ENCODE results near the gene SMAD4. TPM values are rescaled to one million over a fixed set of nuclear protein-coding genes. Genes with fewer than 3 reads are reported as not detected.

SMAD4 gene
- total and polyA plus RNA-seq, 2 experiments from 2014 or later, result 64.4 to 116 TPM

- Histone ChIP-seq H3K9me2 (replicated peaks; ENCODE audit: insufficient read depth) (no peaks in the 10 kb centered on the region), H3K4me1 (ENCODE audit: insufficient read depth) (no peaks in the 10 kb centered on the region)
Measured at GRCh38 chr18:51127664-51128063, 97.7 kb downstream of the SMAD4 start.

GRCh38 chr18:51128533-51128932, 98.5 kb downstream of the SMAD4 start:
- WGBS (ENCODE audit: low lambda C conversion rate, missing lambda C conversion rate), result 91% methylated on average over 4 of the region's 4 CpGs
- H3K27ac ChIP-seq, result no peak overlapping the region
- H3K36me3 ChIP-seq (replicated peaks; ENCODE audit: insufficient read depth, low read depth), result no peaks in the 10 kb centered on the region
- no peak overlapping the region for H3K4me2 ChIP-seq
- H3K27me3 ChIP-seq, result no peaks in the 10 kb centered on the region
- no peak for DNase-seq (ENCODE audit: low spot score)
- no peaks in the 10 kb centered on the region for H3K79me2 ChIP-seq
- H3K9me3 ChIP-seq (ENCODE audit: low read depth), result no peaks in the 10 kb centered on the region
- H4K20me1 ChIP-seq (ENCODE audit: insufficient read depth, poor library complexity, severe bottlenecking), result no peaks in the 10 kb centered on the region
- no peaks in the 10 kb centered on the region for H3K4me1 ChIP-seq (ENCODE audit: insufficient read depth)
- H2AFZ ChIP-seq, result no peak overlapping the region
- H3K9me2 ChIP-seq (replicated peaks; ENCODE audit: insufficient read depth), result no peaks in the 10 kb centered on the region
- no peak for TF ChIP-seq EZH2 (IDR thresholded peaks at IDR 0.05; ENCODE audit: borderline replicate concordance)
- no peak for TF ChIP-seq CTCF (IDR thresholded peaks at IDR 0.05; ENCODE audit: poor library complexity)
- TF ChIP-seq EZH2phosphoT487 (IDR thresholded peaks at IDR 0.05; ENCODE audit: low read depth, severe bottlenecking, unreplicated experiment), result no peak
- no peak overlapping the region for H3K4me3 ChIP-seq

More at GRCh38 chr18:51127664-51128063, 97.7 kb downstream of the SMAD4 start:
- Histone ChIP-seq H3K36me3 (replicated peaks; ENCODE audit: insufficient read depth, low read depth) (no peaks in the 10 kb centered on the region), H4K20me1 (ENCODE audit: insufficient read depth, poor library complexity, severe bottlenecking) (no peaks in the 10 kb centered on the region), H3K4me2 (no peak overlapping the region), H3K27me3 (no peaks in the 10 kb centered on the region), H3K9me3 (ENCODE audit: low read depth) (no peaks in the 10 kb centered on the region), H3K4me3 (no peak overlapping the region), H3K79me2 (no peaks in the 10 kb centered on the region), H2AFZ (no peak overlapping the region), H3K27ac (no peak overlapping the region)
- TF ChIP-seq CTCF (IDR thresholded peaks at IDR 0.05; ENCODE audit: poor library complexity), result no peak
- no peak for DNase-seq (ENCODE audit: low spot score)
- WGBS (ENCODE audit: low lambda C conversion rate, missing lambda C conversion rate), result 44% methylated on average over 3 of the region's 3 CpGs

- Histone ChIP-seq H4K20me1 (ENCODE audit: insufficient read depth, poor library complexity, severe bottlenecking) (no peaks in the 10 kb centered on the region), H3K9me3 (ENCODE audit: low read depth) (no peaks in the 10 kb centered on the region), H3K4me3 (no peak overlapping the region), H3K27ac (no peak overlapping the region), H3K79me2 (no peaks in the 10 kb centered on the region), H2AFZ (no peak overlapping the region), H3K4me2 (no peak overlapping the region), H3K9me2 (replicated peaks; ENCODE audit: insufficient read depth) (no peaks in the 10 kb centered on the region), H3K36me3 (replicated peaks; ENCODE audit: insufficient read depth, low read depth) (no peaks in the 10 kb centered on the region), H3K27me3 (no peaks in the 10 kb centered on the region), H3K4me1 (ENCODE audit: insufficient read depth) (no peaks in the 10 kb centered on the region)
- no peak for DNase-seq (ENCODE audit: low spot score)
- WGBS (ENCODE audit: low lambda C conversion rate, missing lambda C conversion rate), result 80% methylated on average over 6 of the region's 6 CpGs
- TF ChIP-seq EZH2 (IDR thresholded peaks at IDR 0.05; ENCODE audit: borderline replicate concordance) (no peak), CTCF (IDR thresholded peaks at IDR 0.05; ENCODE audit: poor library complexity) (no peak), EZH2phosphoT487 (IDR thresholded peaks at IDR 0.05; ENCODE audit: low read depth, severe bottlenecking, unreplicated experiment) (no peak)
Measured at GRCh38 chr18:51132256-51132935, 102.4 kb downstream of the SMAD4 start.

All from hepatocyte (in vitro differentiated cells).